KOPT-K1 (cell line): Measurements from ENCODE around the gene KRTAP10-11.
A peak's percentile ranks its signal among the peaks of the same experiment; 100 is the strongest.

ENCODE experiments used
- H3K27ac ChIP-seq: fragments of 200-600 bp; sonication (generic); 2 replicates; pipeline ENCODE4 v1.5.1; 2016; ENCODE audit warnings: antibody characterized with exemption, mild to moderate bottlenecking, low read depth, low read length; ENCODE audit not compliant: poor library complexity, severe bottlenecking
- H3K36me3 ChIP-seq: fragments of 200-600 bp; sonication (generic); 2 replicates; pipeline ENCODE4 v1.5.1; 2017; ENCODE audit warnings: antibody characterized with exemption, mild to moderate bottlenecking, low read length, moderate library complexity; ENCODE audit not compliant: insufficient read depth
- H3K9me3 ChIP-seq: fragments of 200-600 bp; sonication (generic); 2 replicates; pipeline ENCODE4 v1.5.1; 2017; ENCODE audit warnings: antibody characterized with exemption, low read length, mild to moderate bottlenecking; ENCODE audit not compliant: insufficient read depth, poor library complexity, severe bottlenecking

Gene KRTAP10-11

GRCh38 chr21:44612029-44612486 lies 34.2 kb upstream of the KRTAP10-11 start, which contains the start of gene KRTAP10-8:
Gene KRTAP10-8 (plus strand): TSS chr21:44612079. CDS start chr21:44612101, 22 bp downstream.
- H3K36me3 ChIP-seq: no peaks in the 10 kb centered on the region
- H3K9me3 ChIP-seq: peaks cover 33% of the 10 kb centered on the region
- H3K27ac ChIP-seq: no peak within 1 kb of the TSS

- no peak overlapping the region for H3K27ac ChIP-seq
- peaks cover 33% of the 10 kb centered on the region for H3K9me3 ChIP-seq
- H3K36me3 ChIP-seq: no peaks in the 10 kb centered on the region
Observed at GRCh38 chr21:44612669-44613229, 33.5 kb upstream of the KRTAP10-11 start.

GRCh38 chr21:44613386-44614155 lies 32.6 kb upstream of the KRTAP10-11 start:
- Histone ChIP-seq H3K36me3 (no peaks in the 10 kb centered on the region), H3K27ac (no peak overlapping the region), H3K9me3 (peaks cover 33% of the 10 kb centered on the region)

GRCh38 chr21:44614161-44614631 lies 32.0 kb upstream of the KRTAP10-11 start:
- no peaks in the 10 kb centered on the region for H3K36me3 ChIP-seq
- no peak overlapping the region for H3K27ac ChIP-seq
- peaks cover 29% of the 10 kb centered on the region for H3K9me3 ChIP-seq

- Histone ChIP-seq H3K9me3 (peaks cover 30% of the 10 kb centered on the region), H3K27ac (no peak overlapping the region), H3K36me3 (no peaks in the 10 kb centered on the region)
Observed at GRCh38 chr21:44614961-44615391, 31.2 kb upstream of the KRTAP10-11 start.

- Histone ChIP-seq H3K27ac (no peak overlapping the region), H3K9me3 (peaks cover 26% of the 10 kb centered on the region), H3K36me3 (no peaks in the 10 kb centered on the region)
Observed at GRCh38 chr21:44615466-44615865, 30.7 kb upstream of the KRTAP10-11 start.

- H3K27ac ChIP-seq: no peak overlapping the region
- H3K36me3 ChIP-seq: no peaks in the 10 kb centered on the region
- H3K9me3 ChIP-seq: peaks cover 21% of the 10 kb centered on the region
Observed at GRCh38 chr21:44615911-44616590, 30.2 kb upstream of the KRTAP10-11 start.

GRCh38 chr21:44616591-44616926 lies 29.7 kb upstream of the KRTAP10-11 start:
- Histone ChIP-seq H3K9me3 (peaks cover 16% of the 10 kb centered on the region), H3K36me3 (no peaks in the 10 kb centered on the region), H3K27ac (no peak overlapping the region)

GRCh38 chr21:44617071-44617501 lies 29.1 kb upstream of the KRTAP10-11 start:
- Histone ChIP-seq H3K27ac (no peak overlapping the region), H3K9me3 (peaks cover 11% of the 10 kb centered on the region), H3K36me3 (no peaks in the 10 kb centered on the region)

- peak overlapping the region; percentile 38 for H3K27ac ChIP-seq
- H3K9me3 ChIP-seq: peaks cover 20% of the 10 kb centered on the region
- H3K36me3 ChIP-seq: no peaks in the 10 kb centered on the region
Observed at GRCh38 chr21:44618504-44618903, 27.7 kb upstream of the KRTAP10-11 start.

GRCh38 chr21:44618909-44619308 lies 27.3 kb upstream of the KRTAP10-11 start:
- peaks cover 24% of the 10 kb centered on the region for H3K9me3 ChIP-seq
- peak overlapping the region; percentile 38 for H3K27ac ChIP-seq
- H3K36me3 ChIP-seq: no peaks in the 10 kb centered on the region

GRCh38 chr21:44619886-44620285 lies 26.3 kb upstream of the KRTAP10-11 start:
- H3K36me3 ChIP-seq: no peaks in the 10 kb centered on the region
- no peak overlapping the region for H3K27ac ChIP-seq
- peaks cover 34% of the 10 kb centered on the region for H3K9me3 ChIP-seq

GRCh38 chr21:44623575-44623974 lies 22.6 kb upstream of the KRTAP10-11 start:
- H3K9me3 ChIP-seq: peaks cover 37% of the 10 kb centered on the region
- no peak overlapping the region for H3K27ac ChIP-seq
- no peaks in the 10 kb centered on the region for H3K36me3 ChIP-seq

- Histone ChIP-seq H3K36me3 (no peaks in the 10 kb centered on the region), H3K27ac (no peak overlapping the region)
Observed at GRCh38 chr21:44625756-44626155, 20.5 kb upstream of the KRTAP10-11 start.

GRCh38 chr21:44626262-44626661 lies 20.0 kb upstream of the KRTAP10-11 start:
- no peaks in the 10 kb centered on the region for H3K36me3 ChIP-seq
- no peak overlapping the region for H3K27ac ChIP-seq
- H3K9me3 ChIP-seq: peaks cover 39% of the 10 kb centered on the region

More at GRCh38 chr21:44625756-44626155, 20.5 kb upstream of the KRTAP10-11 start:
- peaks cover 34% of the 10 kb centered on the region for H3K9me3 ChIP-seq
